ENCODE measurements around the gene GPX7.

The GPX7 gene

DNA sequence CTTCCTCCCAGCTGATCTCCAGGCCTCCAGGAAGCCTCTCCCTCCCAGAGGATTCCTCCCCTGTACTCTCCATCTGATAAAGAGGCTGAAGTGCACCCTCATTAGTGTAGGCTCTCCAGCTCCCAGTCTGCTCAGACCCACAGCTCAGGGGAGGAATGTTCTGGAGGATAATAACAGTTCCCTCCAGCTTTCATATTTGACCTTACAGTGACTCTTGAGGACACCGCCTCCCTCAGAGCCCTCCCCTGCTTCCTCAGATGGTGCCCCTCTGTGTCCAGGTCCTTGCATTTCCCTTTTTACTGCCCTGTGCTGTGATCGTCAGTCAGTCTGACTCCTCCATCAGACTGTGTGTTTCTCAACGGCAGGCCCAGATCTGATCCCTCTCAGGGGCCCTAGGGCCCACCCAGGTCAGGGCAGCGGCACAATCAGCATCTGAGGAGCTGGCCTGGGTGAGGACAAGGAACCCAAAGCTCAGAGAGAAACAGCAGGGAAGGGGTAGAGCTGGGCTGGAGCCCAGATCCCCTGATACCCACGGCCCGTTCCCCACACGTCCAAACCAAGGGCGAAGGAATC lies 29.7 kb downstream of the GPX7 start:
- no peak overlapping the region for H3K4me2 ChIP-seq (ENCODE audit: insufficient read depth, low read length)
- H3K4me1 ChIP-seq (ENCODE audit: insufficient read depth, low read length), result peaks cover 6% of the 10 kb centered on the region
- H3K9me3 ChIP-seq (ENCODE audit: insufficient read depth, low read length, severe bottlenecking), result no peaks in the 10 kb centered on the region
- no peak overlapping the region for H3K4me3 ChIP-seq (ENCODE audit: low read depth in 1 of 2, low read length in 2 of 2)
- no peak overlapping the region for H3K9ac ChIP-seq (ENCODE audit: low read depth, low read length)
- H3K27me3 ChIP-seq (ENCODE audit: insufficient read depth, low read length, poor library complexity), result no peaks in the 10 kb centered on the region
- no peaks in the 10 kb centered on the region for H3K79me2 ChIP-seq (ENCODE audit: insufficient read depth, low read length)
- H2AFZ ChIP-seq (ENCODE audit: low read depth, low read length), result no peak overlapping the region
- ATAC-seq (ENCODE audit: insufficient read depth, low read depth) (no peak), DNase-seq (no peak)
- H3K27ac ChIP-seq (ENCODE audit: low read length), result no peak overlapping the region
- H4K20me1 ChIP-seq (ENCODE audit: insufficient read depth, low read length), result no peaks in the 10 kb centered on the region
- H3K36me3 ChIP-seq (ENCODE audit: insufficient read depth, low read length), result no peaks in the 10 kb centered on the region
- TF ChIP-seq, protein P1, sequence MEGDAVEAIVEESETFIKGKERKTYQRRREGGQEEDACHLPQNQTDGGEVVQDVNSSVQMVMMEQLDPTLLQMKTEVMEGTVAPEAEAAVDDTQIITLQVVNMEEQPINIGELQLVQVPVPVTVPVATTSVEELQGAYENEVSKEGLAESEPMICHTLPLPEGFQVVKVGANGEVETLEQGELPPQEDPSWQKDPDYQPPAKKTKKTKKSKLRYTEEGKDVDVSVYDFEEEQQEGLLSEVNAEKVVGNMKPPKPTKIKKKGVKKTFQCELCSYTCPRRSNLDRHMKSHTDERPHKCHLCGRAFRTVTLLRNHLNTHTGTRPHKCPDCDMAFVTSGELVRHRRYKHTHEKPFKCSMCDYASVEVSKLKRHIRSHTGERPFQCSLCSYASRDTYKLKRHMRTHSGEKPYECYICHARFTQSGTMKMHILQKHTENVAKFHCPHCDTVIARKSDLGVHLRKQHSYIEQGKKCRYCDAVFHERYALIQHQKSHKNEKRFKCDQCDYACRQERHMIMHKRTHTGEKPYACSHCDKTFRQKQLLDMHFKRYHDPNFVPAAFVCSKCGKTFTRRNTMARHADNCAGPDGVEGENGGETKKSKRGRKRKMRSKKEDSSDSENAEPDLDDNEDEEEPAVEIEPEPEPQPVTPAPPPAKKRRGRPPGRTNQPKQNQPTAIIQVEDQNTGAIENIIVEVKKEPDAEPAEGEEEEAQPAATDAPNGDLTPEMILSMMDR (IDR thresholded peaks at IDR 0.05; ENCODE audit: borderline replicate concordance, extremely low read depth, low read length, poor library complexity, severe bottlenecking), result no peak
- TF ChIP-seq EZH2 (IDR thresholded peaks at IDR 0.05; ENCODE audit: borderline replicate concordance, low read depth, low read length, severe bottlenecking), result no peak

DNA sequence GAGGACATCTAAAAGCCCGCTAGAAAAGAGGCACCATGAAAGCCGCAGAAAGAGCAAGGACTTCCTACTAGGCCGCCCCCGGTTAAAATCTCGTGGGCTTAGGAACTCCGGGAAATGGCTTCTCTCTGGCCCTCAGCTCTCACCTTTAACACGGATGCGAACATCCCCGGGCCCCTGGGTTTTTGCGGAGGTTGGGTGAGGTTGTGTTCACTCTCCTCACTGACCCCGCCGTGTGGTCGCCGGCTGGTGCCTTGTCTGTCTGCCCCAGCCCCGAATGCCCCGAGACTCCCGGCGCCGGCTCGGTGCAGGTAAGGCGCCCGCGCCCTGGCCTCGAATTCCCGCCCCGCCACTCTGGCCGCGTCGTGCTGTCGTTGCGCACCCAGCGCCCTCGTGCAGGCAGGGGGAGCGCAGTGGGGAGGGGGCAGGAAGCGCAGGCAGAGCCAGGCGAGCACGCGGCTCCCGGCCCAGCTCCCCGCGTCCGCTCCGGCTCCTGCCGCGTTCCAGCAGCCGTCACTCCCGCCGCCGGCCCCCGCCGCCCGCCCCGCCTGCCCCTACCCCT lies 30.6 kb downstream of the GPX7 start, which contains the start of gene SHISAL2A:
SHISAL2A (plus strand) TSS at position 437 of the 559 bp plus-strand sequence. CDS start 326 bp downstream, outside the sequence.
- DNase-seq (no peak), ATAC-seq (ENCODE audit: insufficient read depth, low read depth) (no peak)
- no peak within 1 kb of the TSS for H3K27ac ChIP-seq (ENCODE audit: low read length)
- no peak within 1 kb of the TSS for H3K4me2 ChIP-seq (ENCODE audit: insufficient read depth, low read length)
- no peaks in the 10 kb centered on the region for H3K27me3 ChIP-seq (ENCODE audit: insufficient read depth, low read length, poor library complexity)
- H3K4me3 ChIP-seq (ENCODE audit: low read depth in 1 of 2, low read length in 2 of 2), result no peak within 1 kb of the TSS
- peaks cover 12% of the 10 kb centered on the region for H3K4me1 ChIP-seq (ENCODE audit: insufficient read depth, low read length)
- no peaks in the 10 kb centered on the region for H3K36me3 ChIP-seq (ENCODE audit: insufficient read depth, low read length)
- H2AFZ ChIP-seq (ENCODE audit: low read depth, low read length), result no peak within 1 kb of the TSS
- no peaks in the 10 kb centered on the region for H3K79me2 ChIP-seq (ENCODE audit: insufficient read depth, low read length)
- H3K9me3 ChIP-seq (ENCODE audit: insufficient read depth, low read length, severe bottlenecking), result no peaks in the 10 kb centered on the region
- H3K9ac ChIP-seq (ENCODE audit: low read depth, low read length), result no peak within 1 kb of the TSS
- H4K20me1 ChIP-seq (ENCODE audit: insufficient read depth, low read length), result no peaks in the 10 kb centered on the region
- TF ChIP-seq EZH2 (IDR thresholded peaks at IDR 0.05; ENCODE audit: borderline replicate concordance, low read depth, low read length, severe bottlenecking), result no peak
- TF ChIP-seq, protein P1 (IDR thresholded peaks at IDR 0.05; ENCODE audit: borderline replicate concordance, extremely low read depth, low read length, poor library complexity, severe bottlenecking), result no peak

DNA sequence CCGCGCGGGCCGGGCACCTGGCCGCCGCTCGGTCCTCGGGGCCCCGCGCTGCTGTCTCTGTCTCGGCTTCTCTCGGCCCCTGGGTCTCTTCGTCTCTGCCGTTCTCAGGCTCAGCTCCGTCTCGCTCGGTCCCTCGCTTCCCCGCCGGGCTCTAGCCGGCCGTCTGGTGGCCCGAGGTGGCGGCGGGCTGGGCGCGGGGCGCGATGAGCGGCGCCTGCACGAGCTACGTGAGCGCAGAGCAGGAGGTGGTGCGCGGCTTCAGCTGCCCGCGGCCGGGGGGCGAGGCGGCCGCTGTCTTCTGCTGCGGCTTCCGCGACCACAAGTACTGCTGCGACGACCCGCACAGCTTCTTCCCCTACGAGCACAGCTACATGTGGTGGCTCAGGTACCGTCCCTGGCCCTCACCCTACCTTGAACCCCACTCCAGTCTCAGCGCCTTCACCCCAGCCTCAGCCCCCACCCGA lies 31.2 kb downstream of the GPX7 start:
- ATAC-seq (ENCODE audit: insufficient read depth, low read depth) (no peak), DNase-seq (no peak)
- no peak overlapping the region for H3K9ac ChIP-seq (ENCODE audit: low read depth, low read length)
- H2AFZ ChIP-seq (ENCODE audit: low read depth, low read length), result no peak overlapping the region
- peaks cover 12% of the 10 kb centered on the region for H3K4me1 ChIP-seq (ENCODE audit: insufficient read depth, low read length)
- no peaks in the 10 kb centered on the region for H3K79me2 ChIP-seq (ENCODE audit: insufficient read depth, low read length)
- no peaks in the 10 kb centered on the region for H3K36me3 ChIP-seq (ENCODE audit: insufficient read depth, low read length)
- no peak overlapping the region for H3K4me3 ChIP-seq (ENCODE audit: low read depth in 1 of 2, low read length in 2 of 2)
- H3K27me3 ChIP-seq (ENCODE audit: insufficient read depth, low read length, poor library complexity), result no peaks in the 10 kb centered on the region
- H3K27ac ChIP-seq (ENCODE audit: low read length), result no peak overlapping the region
- no peak overlapping the region for H3K4me2 ChIP-seq (ENCODE audit: insufficient read depth, low read length)
- H4K20me1 ChIP-seq (ENCODE audit: insufficient read depth, low read length), result no peaks in the 10 kb centered on the region
- H3K9me3 ChIP-seq (ENCODE audit: insufficient read depth, low read length, severe bottlenecking), result no peaks in the 10 kb centered on the region
- TF ChIP-seq, protein P1 (IDR thresholded peaks at IDR 0.05; ENCODE audit: borderline replicate concordance, extremely low read depth, low read length, poor library complexity, severe bottlenecking), result no peak
- no peak for TF ChIP-seq EZH2 (IDR thresholded peaks at IDR 0.05; ENCODE audit: borderline replicate concordance, low read depth, low read length, severe bottlenecking)
